Thoracic aorta (tissue), 2 donors: ENCODE measurements around the gene PCNX4. TPM values are rescaled to one million over a fixed set of nuclear protein-coding genes. Genes with fewer than 3 reads are reported as not detected.

Source experiments
- ATAC-seq: fragments of 150-250 bp; one replicate; pipeline ENCODE4 v1.8.0; 2017; ENCODE audit warnings: low read depth; ENCODE audit not compliant: insufficient number of reproducible peaks, low FRiP score
- DNase-seq: peaks from one replicate; pipeline ENCODE4 v3.0.0-alpha.2; 2020; ENCODE audit warnings: low spot score
- H3K27ac ChIP-seq, 2 donors: fragments of 200-600 bp; sonication (generic); 1 replicate in 1 of 2; 2 replicates in 1 of 2; pipeline ENCODE4 v1.5.1; 2016; ENCODE audit warnings: mild to moderate bottlenecking in 2 of 2, moderate library complexity in 2 of 2
- H3K27me3 ChIP-seq: fragments of 200-600 bp; sonication (generic); replicated peaks from 2 replicates; pipeline ENCODE4 v1.6.0; 2016; ENCODE audit warnings: mild to moderate bottlenecking; ENCODE audit not compliant: insufficient read depth
- H3K36me3 ChIP-seq: fragments of 200-600 bp; sonication (generic); one replicate; pipeline ENCODE4 v1.5.1; 2016
- H3K4me1 ChIP-seq, 2 donors: fragments of 200-600 bp; sonication (generic); 1 replicate in 1 of 2; 2 replicates in 1 of 2; pipeline versions ENCODE4 v1.5.1 to v1.6.0; 2016; ENCODE audit warnings: low read depth in 2 of 2, mild to moderate bottlenecking in 1 of 2; ENCODE audit not compliant: control insufficient read depth in 1 of 2
- H3K4me3 ChIP-seq: fragments of 200-600 bp; sonication (generic); 2 replicates; pipeline ENCODE4 v1.5.1; 2016; ENCODE audit warnings: mild to moderate bottlenecking
- H3K9me3 ChIP-seq: fragments of 200-600 bp; sonication (generic); 2 replicates; pipeline ENCODE4 v1.5.1; 2016
- total RNA-seq, 2 donors: library from RNA; depleted of rRNA; stranded (reverse); fragments of >200 nt; gene quantifications; one replicate each; pipeline versions ENCODE4 v1.1.0 to v1.2.3, GENCODE V29; 2016
- TF ChIP-seq, protein P1 (sequence below): fragments of 200-600 bp; sonication (generic); IDR thresholded peaks from one replicate; pipeline ENCODE4 v1.5.1; 2019; ENCODE audit warnings: antibody characterized with exemption

Gene PCNX4
- total RNA-seq, 2 donors from 2014 or later, result 26.7 to 73.2 TPM

DNA sequence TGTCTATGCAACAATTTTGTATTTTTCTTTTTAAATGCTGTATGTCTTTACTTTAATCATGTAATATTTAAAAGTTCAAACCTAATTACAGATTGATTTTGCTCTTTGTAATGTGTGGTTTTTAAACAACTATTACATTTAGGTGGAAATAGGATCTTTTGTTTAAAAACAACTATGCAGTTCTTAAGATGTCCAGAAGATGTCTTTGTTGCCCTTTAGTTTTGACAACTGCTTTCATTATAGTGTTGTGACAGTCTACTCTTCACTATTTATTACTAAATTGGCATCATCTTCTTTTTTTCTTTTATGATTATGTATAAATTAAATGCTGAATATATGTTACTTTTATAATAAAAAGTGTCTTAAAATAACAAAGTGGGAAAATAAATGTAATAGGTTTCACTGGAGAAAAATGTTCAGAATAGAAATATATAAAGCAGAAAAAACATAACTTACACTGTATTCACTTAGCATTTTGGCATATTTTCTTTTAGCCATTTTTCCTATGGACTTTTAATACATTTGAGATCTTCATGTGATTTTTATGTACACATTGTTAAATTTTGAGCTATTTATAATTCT lies 27.1 kb upstream of the PCNX4 start:
- H3K9me3 ChIP-seq, result no peaks in the 10 kb centered on the region
- TF ChIP-seq, protein P1, sequence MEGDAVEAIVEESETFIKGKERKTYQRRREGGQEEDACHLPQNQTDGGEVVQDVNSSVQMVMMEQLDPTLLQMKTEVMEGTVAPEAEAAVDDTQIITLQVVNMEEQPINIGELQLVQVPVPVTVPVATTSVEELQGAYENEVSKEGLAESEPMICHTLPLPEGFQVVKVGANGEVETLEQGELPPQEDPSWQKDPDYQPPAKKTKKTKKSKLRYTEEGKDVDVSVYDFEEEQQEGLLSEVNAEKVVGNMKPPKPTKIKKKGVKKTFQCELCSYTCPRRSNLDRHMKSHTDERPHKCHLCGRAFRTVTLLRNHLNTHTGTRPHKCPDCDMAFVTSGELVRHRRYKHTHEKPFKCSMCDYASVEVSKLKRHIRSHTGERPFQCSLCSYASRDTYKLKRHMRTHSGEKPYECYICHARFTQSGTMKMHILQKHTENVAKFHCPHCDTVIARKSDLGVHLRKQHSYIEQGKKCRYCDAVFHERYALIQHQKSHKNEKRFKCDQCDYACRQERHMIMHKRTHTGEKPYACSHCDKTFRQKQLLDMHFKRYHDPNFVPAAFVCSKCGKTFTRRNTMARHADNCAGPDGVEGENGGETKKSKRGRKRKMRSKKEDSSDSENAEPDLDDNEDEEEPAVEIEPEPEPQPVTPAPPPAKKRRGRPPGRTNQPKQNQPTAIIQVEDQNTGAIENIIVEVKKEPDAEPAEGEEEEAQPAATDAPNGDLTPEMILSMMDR, result peak; percentile 51
- H3K4me1 ChIP-seq, result no peaks in the 10 kb centered on the region
- H3K27me3 ChIP-seq, result no peaks in the 10 kb centered on the region
- DNase-seq, result no peak
- no peak overlapping the region for H3K4me3 ChIP-seq
- no peak for ATAC-seq
- no peaks in the 10 kb centered on the region for H3K36me3 ChIP-seq
- H3K27ac ChIP-seq, result no peak overlapping the region

DNA sequence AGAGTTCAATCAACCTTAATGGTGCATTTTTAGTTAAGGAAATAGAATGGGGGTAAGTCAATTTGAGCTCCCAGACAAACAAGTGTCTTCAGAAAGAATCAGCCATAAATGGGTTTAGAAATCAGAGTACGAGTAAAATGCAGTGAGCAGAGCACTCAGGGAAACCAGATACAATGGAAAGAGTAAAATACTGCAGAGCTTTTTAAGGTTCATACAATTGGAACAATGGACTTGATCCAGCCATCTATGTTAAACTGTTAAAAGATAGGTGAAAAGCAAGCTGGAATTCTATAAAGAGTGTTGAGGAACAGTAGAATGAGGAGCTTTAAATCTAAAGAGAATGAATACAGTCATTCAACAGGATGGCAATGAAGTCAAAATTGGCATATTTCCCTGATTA lies 23.8 kb upstream of the PCNX4 start:
- no peaks in the 10 kb centered on the region for H3K27me3 ChIP-seq
- TF ChIP-seq, protein P1, result no peak
- ATAC-seq, result no peak
- H3K4me3 ChIP-seq, result no peak overlapping the region
- no peaks in the 10 kb centered on the region for H3K4me1 ChIP-seq
- H3K9me3 ChIP-seq, result no peaks in the 10 kb centered on the region
- H3K36me3 ChIP-seq, result no peaks in the 10 kb centered on the region
- no peak overlapping the region for H3K27ac ChIP-seq
- DNase-seq, result no peak

DNA sequence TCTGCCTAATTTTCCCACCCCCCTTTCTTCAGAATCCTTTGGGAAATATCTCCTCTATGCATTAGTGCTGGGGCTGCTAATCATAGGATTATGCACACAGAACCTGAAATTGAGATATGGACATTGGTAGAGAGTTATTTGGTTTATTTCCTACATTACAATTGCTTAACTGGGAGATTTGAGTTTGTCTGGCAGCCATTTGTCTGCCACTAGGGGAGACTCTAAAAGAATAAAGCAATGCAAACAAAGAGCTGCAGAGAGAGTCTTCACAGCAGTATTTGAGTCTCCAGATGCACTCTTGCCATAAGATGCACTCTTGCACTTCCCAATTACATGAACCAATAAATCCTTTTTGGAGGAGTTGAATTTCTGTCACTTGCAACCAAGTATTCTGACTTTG lies 12.0 kb upstream of the PCNX4 start:
- Histone ChIP-seq H3K27me3 (no peaks in the 10 kb centered on the region), H3K4me1 (no peaks in the 10 kb centered on the region), H3K9me3 (no peaks in the 10 kb centered on the region), H3K36me3 (no peaks in the 10 kb centered on the region), H3K4me3 (no peak overlapping the region), H3K27ac (no peak overlapping the region)
- ATAC-seq (no peak), DNase-seq (no peak)
- TF ChIP-seq, protein P1, result no peak

DNA sequence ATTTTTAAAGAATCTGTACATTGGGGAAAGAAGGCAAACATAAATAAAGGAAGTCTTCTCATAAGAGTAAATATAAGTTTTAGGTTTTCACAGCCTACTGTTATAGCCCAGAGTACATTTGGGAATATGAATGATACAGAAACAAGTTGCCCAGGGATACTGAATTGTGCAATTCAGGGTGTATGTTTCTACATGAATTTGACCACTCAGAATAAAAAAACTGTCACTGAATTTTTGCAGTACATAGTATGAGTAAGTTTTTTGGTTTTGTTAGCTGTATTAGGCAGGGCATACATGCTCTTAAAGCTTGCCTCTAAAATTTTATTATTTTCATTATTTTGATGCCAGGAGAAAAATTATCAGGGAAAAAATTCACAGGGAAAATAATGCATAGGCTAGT lies 6.6 kb upstream of the PCNX4 start:
- H3K4me1 ChIP-seq, result no peaks in the 10 kb centered on the region
- DNase-seq, result no peak
- H3K27ac ChIP-seq, result no peak overlapping the region
- H3K9me3 ChIP-seq, result no peaks in the 10 kb centered on the region
- no peak overlapping the region for H3K4me3 ChIP-seq
- ATAC-seq, result no peak
- no peaks in the 10 kb centered on the region for H3K27me3 ChIP-seq
- H3K36me3 ChIP-seq, result no peaks in the 10 kb centered on the region
- TF ChIP-seq, protein P1, result no peak

DNA sequence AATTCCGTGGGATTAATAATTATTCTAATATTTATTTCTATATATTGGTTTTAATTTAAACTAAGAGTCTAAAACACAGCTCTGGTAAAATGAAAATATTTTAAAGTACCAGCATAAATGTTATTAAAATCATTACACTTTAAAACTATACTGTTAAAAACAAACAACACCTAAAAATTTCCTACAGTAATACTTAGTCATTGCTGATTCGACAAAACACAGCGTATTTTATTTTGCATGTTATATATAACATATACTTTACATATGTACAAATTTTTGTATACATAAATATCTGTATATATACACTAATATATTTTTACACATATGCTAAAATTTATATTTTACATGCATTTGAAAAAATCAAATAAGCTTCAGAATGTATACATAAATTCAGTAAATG lies 6.0 kb upstream of the PCNX4 start:
- ATAC-seq (no peak), DNase-seq (no peak)
- TF ChIP-seq, protein P1, result no peak
- no peaks in the 10 kb centered on the region for H3K27me3 ChIP-seq
- H3K36me3 ChIP-seq, result no peaks in the 10 kb centered on the region
- no peak overlapping the region for H3K27ac ChIP-seq
- H3K4me1 ChIP-seq, result no peaks in the 10 kb centered on the region
- H3K9me3 ChIP-seq, result no peaks in the 10 kb centered on the region
- no peak overlapping the region for H3K4me3 ChIP-seq
